GM23338 (cell line): ENCODE results near the gene TNFRSF11A. TPM values are rescaled to one million over a fixed set of nuclear protein-coding genes. Genes with fewer than 3 reads are reported as not detected.
A peak's percentile ranks its signal among the peaks of the same experiment; 100 is the strongest.

Source experiments
- ATAC-seq: fragments of 200-7000 bp; cut with Tn5 transposase; 3 replicates; pipeline ENCODE4 v1.9.1; 2020
- DNase-seq: peaks from one replicate; pipeline ENCODE4 v3.0.0-alpha.2; 2015; ENCODE audit warnings: low spot score
- H2AFZ ChIP-seq: fragments of 200-600 bp; sonication (generic); 2 replicates; pipeline ENCODE4 v1.8.0; 2016; ENCODE audit warnings: antibody characterized with exemption, mild to moderate bottlenecking, moderate library complexity
- H3F3A ChIP-seq: fragments of 200-600 bp; sonication (generic); replicated peaks from 2 replicates; pipeline ENCODE4 v1.8.0; 2017; ENCODE audit warnings: antibody characterized with exemption, mixed run types, low read depth
- H3K27ac ChIP-seq: fragments of 200-600 bp; sonication (generic); 2 replicates; pipeline ENCODE4 v1.6.1; 2016; ENCODE audit warnings: low read depth
- H3K27me3 ChIP-seq: fragments of 200-600 bp; sonication (generic); 2 replicates; pipeline ENCODE4 v1.8.0; 2016; ENCODE audit warnings: mild to moderate bottlenecking, mixed run types, moderate library complexity; ENCODE audit not compliant: insufficient read depth
- H3K36me3 ChIP-seq: fragments of 200-600 bp; sonication (generic); 2 replicates; pipeline ENCODE4 v1.8.0; 2016; ENCODE audit warnings: mild to moderate bottlenecking; ENCODE audit not compliant: insufficient read depth
- H3K4me1 ChIP-seq: fragments of 200-600 bp; sonication (generic); 2 replicates; pipeline ENCODE4 v1.8.0; 2016; ENCODE audit warnings: mild to moderate bottlenecking, moderate library complexity; ENCODE audit not compliant: insufficient read depth
- H3K4me2 ChIP-seq: fragments of 200-600 bp; sonication (generic); 2 replicates; pipeline ENCODE4 v1.7.1; 2017; ENCODE audit warnings: mixed run types
- H3K4me3 ChIP-seq: fragments of 200-600 bp; sonication (generic); 2 replicates; pipeline ENCODE4 v1.6.1; 2016; ENCODE audit warnings: mixed run types
- H3K79me2 ChIP-seq: fragments of 200-600 bp; sonication (generic); replicated peaks from 2 replicates; pipeline ENCODE4 v1.8.0; 2017; ENCODE audit warnings: mild to moderate bottlenecking; ENCODE audit not compliant: insufficient read depth
- H3K9me2 ChIP-seq: fragments of 200-600 bp; sonication (generic); 2 replicates; pipeline ENCODE4 v1.8.0; 2017; ENCODE audit not compliant: insufficient read depth
- H4K20me1 ChIP-seq: fragments of 200-600 bp; sonication (generic); replicated peaks from 2 replicates; pipeline ENCODE4 v1.8.0; 2017; ENCODE audit warnings: mild to moderate bottlenecking; ENCODE audit not compliant: insufficient read depth
- H3K27ac Mint-ChIP-seq: 2 replicates; pipeline ENCODE4 v1.8.0; 2020; ENCODE audit warnings: inconsistent platforms, mild to moderate bottlenecking, moderate library complexity, mixed read lengths
- H3K27me3 Mint-ChIP-seq: 3 replicates; pipeline ENCODE4 v1.8.0; 2022; ENCODE audit warnings: low read depth, mild to moderate bottlenecking, moderate library complexity, mixed read lengths, inconsistent platforms; ENCODE audit not compliant: insufficient read depth, poor library complexity
- H3K36me3 Mint-ChIP-seq: 3 replicates; pipeline ENCODE4 v1.8.0; 2021; ENCODE audit warnings: low read depth, mild to moderate bottlenecking, inconsistent platforms, moderate library complexity, mixed read lengths
- H3K4me1 Mint-ChIP-seq: 3 replicates; pipeline ENCODE4 v1.8.0; 2020; ENCODE audit warnings: mild to moderate bottlenecking, inconsistent platforms, mixed read lengths
- H3K4me3 Mint-ChIP-seq: 3 replicates; pipeline ENCODE4 v1.8.0; 2021; ENCODE audit warnings: moderate library complexity, mild to moderate bottlenecking, inconsistent platforms, mixed read lengths
- H3K9me3 Mint-ChIP-seq: 3 replicates; pipeline ENCODE4 v1.8.0; 2020; ENCODE audit warnings: moderate library complexity, mild to moderate bottlenecking, inconsistent platforms, mixed read lengths
- EZH2phosphoT487 ChIP-seq: fragments of 200-600 bp; sonication (generic); IDR thresholded peaks from one replicate; pipeline ENCODE4 v1.8.1; 2018; ENCODE audit warnings: antibody characterized with exemption; ENCODE audit not compliant: unreplicated experiment
- JUNB ChIP-seq: IDR thresholded peaks from one replicate; pipeline ENCODE4 v1.6.1; 2016; ENCODE audit warnings: antibody characterized with exemption; ENCODE audit not compliant: unreplicated experiment
- NANOG ChIP-seq: IDR thresholded peaks from 2 replicates; pipeline ENCODE4 v1.6.1; 2016; ENCODE audit warnings: antibody characterized with exemption, borderline replicate concordance
- POLR2AphosphoS5 ChIP-seq: IDR thresholded peaks from 2 replicates; pipeline ENCODE4 v1.6.1; 2016; ENCODE audit warnings: antibody characterized with exemption, low read depth
- ZNF114 ChIP-seq: fragments of 250-450 bp; sonication (Bioruptor Pico); IDR thresholded peaks from 2 replicates; pipeline ENCODE4 v1.5.0; 2020; ENCODE audit warnings: mild to moderate bottlenecking, moderate library complexity
- polyA plus RNA-seq: library from polyadenylated mRNA; unstranded; fragments of >200 nt; fragmentation: Nextera tagmentation; extraction: Ambion mirVana; gene quantifications from 2 replicates; pipeline ENCODE4 v1.2.1, GENCODE V29; 2016
- total RNA-seq: library from RNA; depleted of rRNA; stranded (reverse); fragments of >200 nt; shearing (Covaris generic); gene quantifications from 2 replicates; pipeline ENCODE4 v1.2.3, GENCODE V29; 2014
- TF ChIP-seq, protein P1 (sequence below): IDR thresholded peaks from 2 replicates; pipeline ENCODE4 v1.6.1; 2016; ENCODE audit warnings: antibody characterized with exemption
- TF ChIP-seq, protein P2 (sequence below), 2 experiments: fragments of 200-600 bp in 1 of 2; sonication (generic) in 1 of 2; conservative IDR thresholded peaks; 2 replicates each; pipeline versions ENCODE4 v1.5.1 to v1.6.1; 2016 to 2017; ENCODE audit warnings: antibody characterized with exemption in 2 of 2, low read depth in 2 of 2, mild to moderate bottlenecking in 2 of 2, moderate library complexity in 1 of 2
- TF ChIP-seq, protein P3 (sequence below): IDR thresholded peaks from one replicate; pipeline ENCODE4 v1.6.1; 2018; ENCODE audit warnings: antibody characterized with exemption; ENCODE audit not compliant: unreplicated experiment

Gene TNFRSF11A
- total and polyA plus RNA-seq, 2 experiments from 2014 or later: 3.8 to 7.3 TPM

DNA sequence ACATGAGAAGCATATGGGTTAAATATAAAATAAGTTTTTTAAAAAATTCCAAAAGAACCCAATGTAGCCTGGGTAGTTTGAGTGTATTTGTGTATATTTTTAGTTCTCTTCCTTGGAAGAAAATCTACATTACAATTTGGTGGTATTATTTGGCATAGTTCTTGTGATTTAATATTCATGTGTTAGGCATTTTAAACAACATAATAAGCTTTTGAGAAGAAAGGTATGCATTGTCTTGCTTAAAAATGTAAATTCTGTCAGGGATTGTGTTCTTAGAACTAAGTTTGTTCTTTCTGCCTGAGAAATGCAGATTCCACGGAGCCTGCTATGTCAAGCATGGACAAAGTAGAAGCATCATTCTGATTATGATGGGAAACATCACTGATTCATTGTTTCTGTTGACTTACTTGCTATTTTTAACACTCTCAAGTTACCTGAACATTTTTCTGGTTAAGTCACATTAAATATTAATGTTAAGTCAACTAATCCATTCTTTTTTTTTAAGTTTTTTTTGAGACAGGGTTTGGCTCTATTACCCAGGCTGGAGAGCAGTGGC lies 49.4 kb downstream of the TNFRSF11A start:
- H3K79me2 ChIP-seq: no peaks in the 10 kb centered on the region
- Mint-ChIP-seq H3K27me3 (peaks cover 5% of the 10 kb centered on the region), H3K4me3 (no peak overlapping the region), H3K4me1 (peaks cover 34% of the 10 kb centered on the region), H3K27ac (peak overlapping the region; percentile 70; the same call in 1 of the 2 replicates), H3K36me3 (peaks cover 21% of the 10 kb centered on the region; the same call in 2 of the 3 replicates), H3K9me3 (no peaks in the 10 kb centered on the region)
- no peak overlapping the region for H2AFZ ChIP-seq
- no peaks in the 10 kb centered on the region for H3K36me3 ChIP-seq
- no peak overlapping the region for H3K4me3 ChIP-seq
- ATAC-seq (peak; percentile 16; the same call in 1 of the 3 replicates), DNase-seq (peak; percentile 35)
- no peaks in the 10 kb centered on the region for H3K27me3 ChIP-seq
- H3K27ac ChIP-seq: peak overlapping the region; percentile 53
- TF ChIP-seq, protein P1, sequence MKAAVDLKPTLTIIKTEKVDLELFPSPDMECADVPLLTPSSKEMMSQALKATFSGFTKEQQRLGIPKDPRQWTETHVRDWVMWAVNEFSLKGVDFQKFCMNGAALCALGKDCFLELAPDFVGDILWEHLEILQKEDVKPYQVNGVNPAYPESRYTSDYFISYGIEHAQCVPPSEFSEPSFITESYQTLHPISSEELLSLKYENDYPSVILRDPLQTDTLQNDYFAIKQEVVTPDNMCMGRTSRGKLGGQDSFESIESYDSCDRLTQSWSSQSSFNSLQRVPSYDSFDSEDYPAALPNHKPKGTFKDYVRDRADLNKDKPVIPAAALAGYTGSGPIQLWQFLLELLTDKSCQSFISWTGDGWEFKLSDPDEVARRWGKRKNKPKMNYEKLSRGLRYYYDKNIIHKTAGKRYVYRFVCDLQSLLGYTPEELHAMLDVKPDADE: no peak
- peak; percentile 67; the same call in 1 of the 2 replicates for TF ChIP-seq NANOG
- no peaks in the 10 kb centered on the region for H3K9me2 ChIP-seq
- H3K4me2 ChIP-seq: peak overlapping the region; percentile 33
- H4K20me1 ChIP-seq: no peaks in the 10 kb centered on the region
- H3F3A ChIP-seq: no peaks in the 10 kb centered on the region
- peaks cover 32% of the 10 kb centered on the region for H3K4me1 ChIP-seq

DNA sequence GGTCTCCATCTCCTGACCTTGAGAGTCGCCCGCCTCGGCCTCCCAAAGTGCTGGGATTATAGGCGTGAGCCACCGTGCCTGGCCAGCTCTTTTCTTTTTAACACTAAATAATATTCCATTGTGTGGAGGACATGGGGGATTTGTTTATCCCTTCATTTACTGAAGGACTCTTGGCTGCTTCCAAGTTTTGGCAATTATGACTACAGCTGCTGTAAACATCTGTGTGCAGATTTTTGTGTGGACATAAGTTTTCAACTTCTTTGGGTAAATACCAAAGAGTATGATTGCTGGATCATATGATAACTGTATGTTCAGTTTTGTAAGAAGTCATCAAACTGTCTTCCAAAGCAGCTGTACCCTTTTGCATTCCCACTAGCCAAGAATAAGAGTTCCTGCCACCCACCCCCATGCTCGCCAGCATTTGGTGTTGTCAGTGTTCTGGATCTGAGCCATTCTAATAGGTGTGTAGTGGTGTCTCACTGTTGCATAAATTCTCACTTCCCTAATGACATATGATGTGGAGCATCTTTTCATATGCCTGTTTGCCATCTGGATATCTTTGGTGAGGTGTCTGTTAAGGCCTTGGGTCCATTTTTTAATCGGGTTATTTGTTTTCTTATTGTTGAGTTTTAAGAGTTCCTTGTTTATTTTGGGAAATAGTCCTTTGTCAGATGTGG lies 52.2 kb downstream of the TNFRSF11A start:
- Histone ChIP-seq H3K27ac (peak overlapping the region; percentile 17; the same call in 1 of the 2 replicates), H3K4me2 (no peak overlapping the region), H3K36me3 (no peaks in the 10 kb centered on the region), H3K4me1 (peaks cover 23% of the 10 kb centered on the region), H3K4me3 (no peak overlapping the region), H3K27me3 (no peaks in the 10 kb centered on the region), H4K20me1 (no peaks in the 10 kb centered on the region), H3K9me2 (no peaks in the 10 kb centered on the region), H3F3A (no peaks in the 10 kb centered on the region), H2AFZ (no peak overlapping the region), H3K79me2 (no peaks in the 10 kb centered on the region)
- Mint-ChIP-seq H3K4me3 (no peak overlapping the region), H3K36me3 (peaks cover 26% of the 10 kb centered on the region; the same call in 2 of the 3 replicates), H3K27me3 (peaks cover 1% of the 10 kb centered on the region), H3K9me3 (no peaks in the 10 kb centered on the region), H3K27ac (peak overlapping the region; percentile 27), H3K4me1 (peaks cover 20% of the 10 kb centered on the region)
- ATAC-seq (no peak), DNase-seq (no peak)
- no peak for TF ChIP-seq ZNF114 (CRISPR knock-in tag)
- TF ChIP-seq, protein P2, sequence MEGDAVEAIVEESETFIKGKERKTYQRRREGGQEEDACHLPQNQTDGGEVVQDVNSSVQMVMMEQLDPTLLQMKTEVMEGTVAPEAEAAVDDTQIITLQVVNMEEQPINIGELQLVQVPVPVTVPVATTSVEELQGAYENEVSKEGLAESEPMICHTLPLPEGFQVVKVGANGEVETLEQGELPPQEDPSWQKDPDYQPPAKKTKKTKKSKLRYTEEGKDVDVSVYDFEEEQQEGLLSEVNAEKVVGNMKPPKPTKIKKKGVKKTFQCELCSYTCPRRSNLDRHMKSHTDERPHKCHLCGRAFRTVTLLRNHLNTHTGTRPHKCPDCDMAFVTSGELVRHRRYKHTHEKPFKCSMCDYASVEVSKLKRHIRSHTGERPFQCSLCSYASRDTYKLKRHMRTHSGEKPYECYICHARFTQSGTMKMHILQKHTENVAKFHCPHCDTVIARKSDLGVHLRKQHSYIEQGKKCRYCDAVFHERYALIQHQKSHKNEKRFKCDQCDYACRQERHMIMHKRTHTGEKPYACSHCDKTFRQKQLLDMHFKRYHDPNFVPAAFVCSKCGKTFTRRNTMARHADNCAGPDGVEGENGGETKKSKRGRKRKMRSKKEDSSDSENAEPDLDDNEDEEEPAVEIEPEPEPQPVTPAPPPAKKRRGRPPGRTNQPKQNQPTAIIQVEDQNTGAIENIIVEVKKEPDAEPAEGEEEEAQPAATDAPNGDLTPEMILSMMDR (conservative IDR thresholded peaks at IDR 0.05; ENCODE audit: low read depth in 2 of 2): no peak
- no peak for TF ChIP-seq NANOG
- TF ChIP-seq JUNB: no peak
- TF ChIP-seq POLR2AphosphoS5: no peak
- TF ChIP-seq, protein P3, sequence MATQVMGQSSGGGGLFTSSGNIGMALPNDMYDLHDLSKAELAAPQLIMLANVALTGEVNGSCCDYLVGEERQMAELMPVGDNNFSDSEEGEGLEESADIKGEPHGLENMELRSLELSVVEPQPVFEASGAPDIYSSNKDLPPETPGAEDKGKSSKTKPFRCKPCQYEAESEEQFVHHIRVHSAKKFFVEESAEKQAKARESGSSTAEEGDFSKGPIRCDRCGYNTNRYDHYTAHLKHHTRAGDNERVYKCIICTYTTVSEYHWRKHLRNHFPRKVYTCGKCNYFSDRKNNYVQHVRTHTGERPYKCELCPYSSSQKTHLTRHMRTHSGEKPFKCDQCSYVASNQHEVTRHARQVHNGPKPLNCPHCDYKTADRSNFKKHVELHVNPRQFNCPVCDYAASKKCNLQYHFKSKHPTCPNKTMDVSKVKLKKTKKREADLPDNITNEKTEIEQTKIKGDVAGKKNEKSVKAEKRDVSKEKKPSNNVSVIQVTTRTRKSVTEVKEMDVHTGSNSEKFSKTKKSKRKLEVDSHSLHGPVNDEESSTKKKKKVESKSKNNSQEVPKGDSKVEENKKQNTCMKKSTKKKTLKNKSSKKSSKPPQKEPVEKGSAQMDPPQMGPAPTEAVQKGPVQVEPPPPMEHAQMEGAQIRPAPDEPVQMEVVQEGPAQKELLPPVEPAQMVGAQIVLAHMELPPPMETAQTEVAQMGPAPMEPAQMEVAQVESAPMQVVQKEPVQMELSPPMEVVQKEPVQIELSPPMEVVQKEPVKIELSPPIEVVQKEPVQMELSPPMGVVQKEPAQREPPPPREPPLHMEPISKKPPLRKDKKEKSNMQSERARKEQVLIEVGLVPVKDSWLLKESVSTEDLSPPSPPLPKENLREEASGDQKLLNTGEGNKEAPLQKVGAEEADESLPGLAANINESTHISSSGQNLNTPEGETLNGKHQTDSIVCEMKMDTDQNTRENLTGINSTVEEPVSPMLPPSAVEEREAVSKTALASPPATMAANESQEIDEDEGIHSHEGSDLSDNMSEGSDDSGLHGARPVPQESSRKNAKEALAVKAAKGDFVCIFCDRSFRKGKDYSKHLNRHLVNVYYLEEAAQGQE: no peak
- no peak for TF ChIP-seq EZH2phosphoT487
